ENCODE measurements around the gene UTF1. TPM values are rescaled to one million over a fixed set of nuclear protein-coding genes. Genes with fewer than 3 reads are reported as not detected.
A peak's percentile ranks its signal among the peaks of the same experiment; 100 is the strongest.

UTF1 gene
- total and polyA plus RNA-seq, 9 of the 15 experiments (the other 6 are each of a cell fraction or from before 2014, with no cell fraction given), result 0.35 to 0.46 TPM; not detected in 7

GRCh38 chr10:133242611-133243356 lies 12.8 kb downstream of the UTF1 start (continued):
- TF ChIP-seq, protein P1, sequence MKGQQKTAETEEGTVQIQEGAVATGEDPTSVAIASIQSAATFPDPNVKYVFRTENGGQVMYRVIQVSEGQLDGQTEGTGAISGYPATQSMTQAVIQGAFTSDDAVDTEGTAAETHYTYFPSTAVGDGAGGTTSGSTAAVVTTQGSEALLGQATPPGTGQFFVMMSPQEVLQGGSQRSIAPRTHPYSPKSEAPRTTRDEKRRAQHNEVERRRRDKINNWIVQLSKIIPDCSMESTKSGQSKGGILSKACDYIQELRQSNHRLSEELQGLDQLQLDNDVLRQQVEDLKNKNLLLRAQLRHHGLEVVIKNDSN (CRISPR knock-in tag; IDR thresholded peaks at IDR 0.05), result peak; percentile 92
- TF ChIP-seq, protein P2, sequence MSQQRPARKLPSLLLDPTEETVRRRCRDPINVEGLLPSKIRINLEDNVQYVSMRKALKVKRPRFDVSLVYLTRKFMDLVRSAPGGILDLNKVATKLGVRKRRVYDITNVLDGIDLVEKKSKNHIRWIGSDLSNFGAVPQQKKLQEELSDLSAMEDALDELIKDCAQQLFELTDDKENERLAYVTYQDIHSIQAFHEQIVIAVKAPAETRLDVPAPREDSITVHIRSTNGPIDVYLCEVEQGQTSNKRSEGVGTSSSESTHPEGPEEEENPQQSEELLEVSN (IDR thresholded peaks at IDR 0.05; ENCODE audit: borderline replicate concordance in 1 of 2, extremely low read depth in 1 of 2, insufficient read depth in 1 of 2, insufficient read length in 1 of 2, low read depth in 1 of 2, low read length in 1 of 2, poor library complexity in 1 of 2, severe bottlenecking in 1 of 2), result peak in 1 of 2 experiments; percentile 30
- TF ChIP-seq, protein P3, sequence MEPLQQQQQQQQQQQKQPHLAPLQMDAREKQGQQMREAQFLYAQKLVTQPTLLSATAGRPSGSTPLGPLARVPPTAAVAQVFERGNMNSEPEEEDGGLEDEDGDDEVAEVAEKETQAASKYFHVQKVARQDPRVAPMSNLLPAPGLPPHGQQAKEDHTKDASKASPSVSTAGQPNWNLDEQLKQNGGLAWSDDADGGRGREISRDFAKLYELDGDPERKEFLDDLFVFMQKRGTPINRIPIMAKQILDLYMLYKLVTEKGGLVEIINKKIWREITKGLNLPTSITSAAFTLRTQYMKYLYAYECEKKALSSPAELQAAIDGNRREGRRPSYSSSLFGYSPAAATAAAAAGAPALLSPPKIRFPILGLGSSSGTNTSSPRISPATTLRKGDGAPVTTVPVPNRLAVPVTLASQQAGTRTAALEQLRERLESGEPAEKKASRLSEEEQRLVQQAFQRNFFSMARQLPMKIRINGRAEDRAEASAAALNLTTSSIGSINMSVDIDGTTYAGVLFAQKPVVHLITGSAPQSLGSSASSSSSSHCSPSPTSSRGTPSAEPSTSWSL (CRISPR knock-in tag; IDR thresholded peaks at IDR 0.05; ENCODE audit: borderline replicate concordance), result no peak
- TF ChIP-seq TAF9B (IDR thresholded peaks at IDR 0.05; ENCODE audit: partially characterized antibody), result peak; percentile 54
- TF ChIP-seq NONO (IDR thresholded peaks at IDR 0.05; ENCODE audit: low read depth in 2 of 2, low read length in 1 of 2), result no peak
- TF ChIP-seq FOSL1 (tag; conservative IDR thresholded peaks at IDR 0.05), result peak; percentile 37; the same call in 1 of the 2 replicates
- no peak for TF ChIP-seq ATF7 (IDR thresholded peaks at IDR 0.05)
- peak in 1 of 2 experiments; percentile 59; a peak in 1 of 4 replicates for TF ChIP-seq HDAC1 (IDR thresholded peaks at IDR 0.05)

Data from K562 (cell line).